ENCODE data around the gene LHFPL2. TPM values are rescaled to one million over a fixed set of nuclear protein-coding genes. Genes with fewer than 3 reads are reported as not detected.

The LHFPL2 gene
- polyA plus RNA-seq, 1 donor, result 40.7 TPM

DNA sequence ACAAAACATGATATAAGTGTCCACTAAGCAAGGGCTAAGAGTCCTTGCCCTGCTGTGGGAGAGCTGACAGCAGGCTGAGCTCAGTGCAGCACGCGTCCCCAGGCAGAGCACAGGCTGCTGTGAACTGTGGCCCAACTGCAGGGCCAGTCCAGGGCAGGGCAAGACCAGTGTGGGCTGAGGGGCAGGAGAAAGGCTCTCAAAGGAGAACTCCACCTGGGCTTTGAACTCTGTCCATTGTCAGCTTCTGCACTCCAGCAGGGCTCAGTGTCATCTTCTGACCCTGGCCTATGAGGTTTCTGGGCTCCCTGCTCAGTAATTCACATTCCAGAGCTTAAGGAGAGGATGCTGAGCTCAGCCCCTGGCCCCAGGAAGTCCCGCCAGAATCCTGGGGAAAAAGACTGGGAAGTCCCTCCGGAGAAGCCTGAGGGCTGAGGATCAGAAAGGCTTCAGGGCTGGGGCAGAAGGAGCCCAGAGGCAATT is 37.4 kb downstream of the LHFPL2 start:
- DNase-seq, result peak; percentile 56 to 68
- WGBS (ENCODE audit: insufficient coverage, low lambda C conversion rate), result no CpG with 5 or more reads among the region's 4 CpGs
- no peaks in the 10 kb centered on the region for H3K27me3 ChIP-seq (ENCODE audit: control insufficient read depth, insufficient read depth, low read length)
- peak overlapping the region; percentile 11 for H3K27ac ChIP-seq (ENCODE audit: low read length)
- peaks cover 2% of the 10 kb centered on the region for H3K4me1 ChIP-seq (ENCODE audit: control insufficient read depth, insufficient read depth, low read length)
- H3K36me3 ChIP-seq (ENCODE audit: control insufficient read depth, insufficient read depth, low read length), result peaks cover 10% of the 10 kb centered on the region
- H3K9me3 ChIP-seq (ENCODE audit: control insufficient read depth, low read depth, low read length), result no peaks in the 10 kb centered on the region
- H3K4me3 ChIP-seq (ENCODE audit: low read length), result no peak overlapping the region

DNA sequence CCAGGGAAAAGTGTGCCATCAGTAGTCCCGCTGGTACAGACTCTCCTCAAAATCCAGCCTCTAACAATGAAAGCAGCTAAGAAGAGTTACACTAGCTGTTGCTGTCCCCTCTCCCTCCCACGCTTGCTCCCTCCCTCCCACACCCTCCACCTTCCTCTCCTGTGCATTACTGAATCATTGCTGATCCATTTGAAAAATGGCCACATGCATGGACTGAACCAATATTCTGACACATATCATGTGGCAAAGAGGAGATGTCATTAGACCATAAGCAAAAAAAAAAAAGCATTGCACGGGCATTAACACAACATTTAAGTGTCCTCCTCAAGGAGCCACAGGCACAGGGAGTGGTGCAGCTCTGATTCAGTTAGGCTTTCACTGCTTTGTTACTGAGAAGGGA is 37.9 kb downstream of the LHFPL2 start:
- H3K4me1 ChIP-seq (ENCODE audit: control insufficient read depth, insufficient read depth, low read length), result peaks cover 2% of the 10 kb centered on the region
- WGBS (ENCODE audit: insufficient coverage, low lambda C conversion rate), result no CpG with 5 or more reads among the region's 3 CpGs
- H3K27ac ChIP-seq (ENCODE audit: low read length), result no peak overlapping the region
- no peaks in the 10 kb centered on the region for H3K9me3 ChIP-seq (ENCODE audit: control insufficient read depth, low read depth, low read length)
- H3K36me3 ChIP-seq (ENCODE audit: control insufficient read depth, insufficient read depth, low read length), result peaks cover 10% of the 10 kb centered on the region
- H3K4me3 ChIP-seq (ENCODE audit: low read length), result no peak overlapping the region
- H3K27me3 ChIP-seq (ENCODE audit: control insufficient read depth, insufficient read depth, low read length), result no peaks in the 10 kb centered on the region
- DNase-seq, result no peak

DNA sequence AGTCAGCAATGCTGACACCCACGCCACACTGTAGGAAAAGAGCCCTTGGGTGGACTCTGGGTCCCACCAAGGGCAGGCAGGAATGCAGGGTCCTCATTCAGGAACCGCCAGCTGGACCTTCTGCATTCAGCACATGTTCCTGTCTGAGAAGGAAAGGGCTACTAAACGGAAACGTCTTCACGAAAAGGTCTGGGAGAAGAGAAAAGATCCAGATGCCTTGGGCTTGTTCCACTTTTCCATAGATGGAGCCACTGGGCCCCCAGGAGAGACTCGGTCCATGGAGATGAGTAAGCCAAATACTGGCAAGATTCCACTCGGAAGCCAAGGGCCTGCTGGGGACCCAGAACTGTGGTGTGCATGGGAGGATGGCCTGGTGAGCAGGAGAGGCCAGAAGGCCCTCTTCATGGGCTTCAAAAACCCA is 38.4 kb downstream of the LHFPL2 start:
- no peak overlapping the region for H3K4me3 ChIP-seq (ENCODE audit: low read length)
- DNase-seq, result no peak
- no CpG with 5 or more reads among the region's 7 CpGs for WGBS (ENCODE audit: insufficient coverage, low lambda C conversion rate)
- H3K9me3 ChIP-seq (ENCODE audit: control insufficient read depth, low read depth, low read length), result no peaks in the 10 kb centered on the region
- H3K4me1 ChIP-seq (ENCODE audit: control insufficient read depth, insufficient read depth, low read length), result peaks cover 4% of the 10 kb centered on the region
- H3K36me3 ChIP-seq (ENCODE audit: control insufficient read depth, insufficient read depth, low read length), result peaks cover 10% of the 10 kb centered on the region
- no peaks in the 10 kb centered on the region for H3K27me3 ChIP-seq (ENCODE audit: control insufficient read depth, insufficient read depth, low read length)
- no peak overlapping the region for H3K27ac ChIP-seq (ENCODE audit: low read length)

DNA sequence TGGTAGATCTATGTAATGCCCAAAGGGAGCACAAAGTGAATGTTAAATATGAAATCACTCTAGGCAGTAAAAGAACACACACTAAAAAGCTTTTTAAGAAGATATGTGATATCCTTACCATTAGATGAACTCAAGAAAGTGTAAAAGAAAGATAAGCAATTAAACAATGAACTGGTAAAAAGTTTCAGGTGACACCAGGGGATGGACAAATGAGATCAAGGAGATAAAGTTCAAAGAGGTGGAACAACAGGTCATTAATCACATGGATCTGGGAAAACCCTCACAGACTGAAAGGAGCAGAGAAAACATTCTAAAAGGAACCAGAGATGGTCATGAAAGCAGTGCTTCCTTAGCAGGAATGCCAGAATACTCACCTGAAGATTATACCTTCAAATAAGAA is 40.7 kb downstream of the LHFPL2 start:
- DNase-seq, result no peak
- H3K36me3 ChIP-seq (ENCODE audit: control insufficient read depth, insufficient read depth, low read length), result peaks cover 12% of the 10 kb centered on the region
- H3K4me1 ChIP-seq (ENCODE audit: control insufficient read depth, insufficient read depth, low read length), result peaks cover 10% of the 10 kb centered on the region
- H3K4me3 ChIP-seq (ENCODE audit: low read length), result no peak overlapping the region
- no peaks in the 10 kb centered on the region for H3K27me3 ChIP-seq (ENCODE audit: control insufficient read depth, insufficient read depth, low read length)
- H3K27ac ChIP-seq (ENCODE audit: low read length), result no peak overlapping the region
- H3K9me3 ChIP-seq (ENCODE audit: control insufficient read depth, low read depth, low read length), result no peaks in the 10 kb centered on the region

DNA sequence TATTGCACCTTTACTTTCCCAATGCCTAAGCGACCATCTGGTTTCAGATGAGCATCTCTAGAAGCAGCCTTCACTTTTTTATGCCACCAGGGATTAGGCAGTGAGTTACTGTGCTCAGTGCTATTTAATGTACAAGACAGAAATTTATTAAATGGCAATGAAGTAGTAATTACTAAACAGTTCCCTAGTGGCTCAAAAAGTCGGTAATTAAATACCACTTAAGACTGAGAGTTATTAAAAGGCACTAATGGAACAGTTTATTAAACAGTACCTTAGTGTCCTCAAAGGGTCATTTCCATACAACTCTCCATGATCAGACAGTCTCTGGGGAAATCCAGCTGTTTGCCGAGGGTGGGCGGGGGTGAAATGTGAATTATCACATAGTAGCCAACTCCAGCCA is 42.3 kb downstream of the LHFPL2 start:
- no peaks in the 10 kb centered on the region for H3K9me3 ChIP-seq (ENCODE audit: control insufficient read depth, low read depth, low read length)
- peaks cover 20% of the 10 kb centered on the region for H3K4me1 ChIP-seq (ENCODE audit: control insufficient read depth, insufficient read depth, low read length)
- H3K27me3 ChIP-seq (ENCODE audit: control insufficient read depth, insufficient read depth, low read length), result no peaks in the 10 kb centered on the region
- H3K36me3 ChIP-seq (ENCODE audit: control insufficient read depth, insufficient read depth, low read length), result peaks cover 8% of the 10 kb centered on the region
- no peak overlapping the region for H3K4me3 ChIP-seq (ENCODE audit: low read length)
- WGBS (ENCODE audit: insufficient coverage, low lambda C conversion rate), result no CpG with 5 or more reads among the region's 4 CpGs
- H3K27ac ChIP-seq (ENCODE audit: low read length), result no peak overlapping the region
- no peak for DNase-seq

DNA sequence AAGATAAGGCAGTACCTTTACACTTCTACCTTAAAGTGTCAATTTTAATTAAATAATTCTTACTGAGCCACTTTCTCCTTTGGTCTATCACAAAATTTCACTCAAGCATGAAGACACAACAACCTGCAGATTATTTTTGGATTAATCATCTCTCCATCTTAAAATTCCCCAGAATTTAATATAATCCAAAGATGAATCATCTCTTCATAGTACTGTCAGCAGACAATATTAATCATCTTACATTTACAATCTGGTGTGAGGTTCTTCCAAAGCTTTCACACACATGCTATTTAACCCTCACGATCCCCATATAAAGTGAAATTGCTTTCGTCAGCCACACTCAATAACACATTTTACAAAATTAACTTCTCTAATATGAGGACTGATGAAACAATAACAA is 43.0 kb downstream of the LHFPL2 start:
- Histone ChIP-seq H3K4me3 (ENCODE audit: low read length) (no peak overlapping the region), H3K27ac (ENCODE audit: low read length) (no peak overlapping the region), H3K27me3 (ENCODE audit: control insufficient read depth, insufficient read depth, low read length) (no peaks in the 10 kb centered on the region), H3K36me3 (ENCODE audit: control insufficient read depth, insufficient read depth, low read length) (peaks cover 8% of the 10 kb centered on the region), H3K9me3 (ENCODE audit: control insufficient read depth, low read depth, low read length) (no peaks in the 10 kb centered on the region), H3K4me1 (ENCODE audit: control insufficient read depth, insufficient read depth, low read length) (peaks cover 27% of the 10 kb centered on the region)
- no CpG with 5 or more reads among the region's 2 CpGs for WGBS (ENCODE audit: insufficient coverage, low lambda C conversion rate)
- no peak for DNase-seq

DNA sequence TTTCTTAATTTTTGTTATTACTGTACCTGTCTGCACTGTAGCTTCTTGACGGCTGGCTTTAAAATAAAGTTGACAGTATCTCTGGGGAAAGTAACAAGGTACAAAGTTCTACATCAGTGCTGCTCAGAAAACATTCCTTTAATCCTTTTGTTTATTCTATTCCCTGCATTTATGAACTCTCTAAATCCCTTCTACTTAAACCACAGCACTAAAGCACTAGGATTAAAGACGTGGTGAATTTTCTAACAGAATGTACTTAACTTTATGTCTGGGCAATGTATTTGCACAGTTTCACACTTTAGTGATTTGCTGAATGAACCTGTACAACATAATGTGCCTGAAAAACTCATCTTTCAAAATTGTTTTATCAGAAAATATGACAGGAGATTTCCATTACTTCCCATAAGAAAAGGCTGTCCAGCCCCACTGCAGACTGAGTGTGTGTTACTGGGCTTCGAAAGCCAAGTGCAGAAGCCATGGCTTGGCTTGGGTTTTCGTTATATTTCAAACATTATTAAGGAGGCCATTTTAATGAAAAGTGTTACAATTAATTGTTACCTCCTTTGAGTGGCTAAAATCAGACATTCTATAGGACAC is 43.8 kb downstream of the LHFPL2 start:
- peaks cover 29% of the 10 kb centered on the region for H3K4me1 ChIP-seq (ENCODE audit: control insufficient read depth, insufficient read depth, low read length)
- peaks cover 8% of the 10 kb centered on the region for H3K36me3 ChIP-seq (ENCODE audit: control insufficient read depth, insufficient read depth, low read length)
- peak overlapping the region; percentile 6 for H3K27ac ChIP-seq (ENCODE audit: low read length)
- peak in 1 of 2 donors; percentile 58 for DNase-seq
- H3K9me3 ChIP-seq (ENCODE audit: control insufficient read depth, low read depth, low read length), result no peaks in the 10 kb centered on the region
- H3K4me3 ChIP-seq (ENCODE audit: low read length), result no peak overlapping the region
- no peaks in the 10 kb centered on the region for H3K27me3 ChIP-seq (ENCODE audit: control insufficient read depth, insufficient read depth, low read length)
- WGBS (ENCODE audit: insufficient coverage, low lambda C conversion rate), result 10% methylated on average over 2 of the region's 4 CpGs

DNA sequence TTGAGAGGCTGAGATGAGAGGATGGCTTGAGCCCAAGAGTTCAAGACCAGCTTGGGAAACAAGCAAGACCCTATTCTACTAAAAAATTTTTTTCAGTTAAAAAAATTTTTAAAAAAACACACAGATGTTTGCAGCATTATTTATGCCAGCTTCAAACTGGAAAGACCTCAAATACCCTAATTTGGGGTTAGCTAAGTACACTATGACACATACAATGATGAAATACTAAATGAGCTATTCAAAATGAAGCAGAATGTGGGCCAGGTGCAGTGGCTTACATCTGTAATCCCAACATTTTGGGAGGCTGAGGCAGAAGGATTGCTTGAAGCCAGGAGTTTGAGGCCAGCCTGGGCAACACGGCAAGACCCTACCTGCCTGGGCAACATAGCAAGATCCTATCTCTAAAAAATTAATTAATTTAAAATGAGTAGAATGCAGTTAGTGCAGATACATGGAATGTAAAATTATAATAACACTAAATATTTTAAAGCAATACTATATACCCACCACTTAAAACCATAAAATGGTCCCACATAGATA is 44.9 kb downstream of the LHFPL2 start:
- Histone ChIP-seq H3K4me3 (ENCODE audit: low read length) (no peak overlapping the region), H3K9me3 (ENCODE audit: control insufficient read depth, low read depth, low read length) (no peaks in the 10 kb centered on the region), H3K4me1 (ENCODE audit: control insufficient read depth, insufficient read depth, low read length) (peaks cover 29% of the 10 kb centered on the region), H3K27me3 (ENCODE audit: control insufficient read depth, insufficient read depth, low read length) (no peaks in the 10 kb centered on the region), H3K27ac (ENCODE audit: low read length) (no peak overlapping the region), H3K36me3 (ENCODE audit: control insufficient read depth, insufficient read depth, low read length) (peaks cover 8% of the 10 kb centered on the region)
- no peak for DNase-seq
- WGBS (ENCODE audit: insufficient coverage, low lambda C conversion rate), result no CpG with 5 or more reads among the region's 1 CpG

DNA sequence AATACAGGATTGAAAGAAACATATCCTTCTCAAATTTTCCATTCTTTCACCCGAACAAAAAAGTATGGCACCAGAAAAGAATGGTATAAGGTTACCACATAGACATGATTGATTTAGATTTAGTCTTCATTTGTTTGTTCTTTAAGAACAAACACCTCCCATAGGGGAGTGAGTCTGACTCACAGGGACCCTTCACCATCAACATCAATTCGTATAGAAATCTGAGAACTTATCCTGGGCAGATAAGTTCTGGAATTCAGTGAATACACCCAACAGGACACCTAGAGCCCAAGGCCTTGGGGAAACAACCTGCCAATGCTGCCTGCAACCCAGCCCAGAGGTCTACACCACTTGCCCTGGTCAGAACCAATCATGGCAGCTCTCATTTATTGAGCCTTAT is 46.2 kb downstream of the LHFPL2 start:
- DNase-seq, result no peak
- H3K27me3 ChIP-seq (ENCODE audit: control insufficient read depth, insufficient read depth, low read length), result no peaks in the 10 kb centered on the region
- no peak overlapping the region for H3K4me3 ChIP-seq (ENCODE audit: low read length)
- no peaks in the 10 kb centered on the region for H3K9me3 ChIP-seq (ENCODE audit: control insufficient read depth, low read depth, low read length)
- peak overlapping the region; percentile 17 for H3K27ac ChIP-seq (ENCODE audit: low read length)
- peaks cover 29% of the 10 kb centered on the region for H3K4me1 ChIP-seq (ENCODE audit: control insufficient read depth, insufficient read depth, low read length)
- peaks cover 5% of the 10 kb centered on the region for H3K36me3 ChIP-seq (ENCODE audit: control insufficient read depth, insufficient read depth, low read length)
- 57% methylated on average over 1 of the region's 2 CpGs for WGBS (ENCODE audit: insufficient coverage, low lambda C conversion rate)

DNA sequence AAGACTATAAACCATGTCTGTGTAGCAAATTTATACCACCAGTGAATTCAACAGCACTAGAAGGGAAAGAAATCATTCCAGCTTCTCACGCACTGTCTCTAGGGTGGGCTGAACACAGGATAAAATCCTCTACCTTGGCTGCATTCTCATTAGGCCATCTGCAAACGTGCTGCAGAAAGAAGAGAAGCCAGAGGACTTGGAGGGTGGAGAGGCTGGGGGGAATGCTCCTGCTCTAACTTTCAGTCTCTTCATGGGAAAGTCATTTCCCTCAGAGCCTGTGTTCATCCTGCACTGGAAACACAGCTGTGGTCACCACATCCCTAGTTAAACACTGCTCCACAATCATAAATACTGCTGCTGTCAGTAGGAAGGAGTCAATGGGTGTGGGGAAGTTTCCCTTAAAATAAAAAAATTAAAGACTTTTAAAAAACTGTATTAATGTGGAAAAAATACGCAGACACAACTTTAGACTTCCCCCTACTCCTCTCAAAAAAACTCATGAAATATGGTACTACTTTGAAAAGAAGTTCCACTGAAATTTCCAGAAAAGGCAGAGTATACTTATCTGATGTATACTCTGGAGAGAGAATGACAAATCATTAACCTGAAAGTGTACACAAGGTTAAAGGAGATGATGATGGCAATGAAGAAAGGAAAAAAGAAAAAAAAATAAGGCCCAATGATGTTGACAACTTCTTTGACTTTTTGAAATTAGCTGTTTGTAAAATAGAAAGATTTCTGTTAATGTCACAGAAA is 46.8 kb downstream of the LHFPL2 start:
- H3K4me1 ChIP-seq (ENCODE audit: control insufficient read depth, insufficient read depth, low read length), result peaks cover 35% of the 10 kb centered on the region
- no peaks in the 10 kb centered on the region for H3K9me3 ChIP-seq (ENCODE audit: control insufficient read depth, low read depth, low read length)
- no CpG with 5 or more reads among the region's 3 CpGs for WGBS (ENCODE audit: insufficient coverage, low lambda C conversion rate)
- H3K27me3 ChIP-seq (ENCODE audit: control insufficient read depth, insufficient read depth, low read length), result no peaks in the 10 kb centered on the region
- peak overlapping the region; percentile 57 for H3K27ac ChIP-seq (ENCODE audit: low read length)
- peak; percentile 32 to 50 for DNase-seq
- peaks cover 5% of the 10 kb centered on the region for H3K36me3 ChIP-seq (ENCODE audit: control insufficient read depth, insufficient read depth, low read length)
- no peak overlapping the region for H3K4me3 ChIP-seq (ENCODE audit: low read length)

Measured in large intestine (tissue), 3 donors.